SU-DHL-6 (cell line): ENCODE results near the gene GPR152.

ENCODE experiments used
- CTCF ChIP-seq: fragments of 200-600 bp; sonication (generic); IDR thresholded peaks from one replicate; pipeline ENCODE4 v1.5.1; 2017; ENCODE audit warnings: antibody characterized with exemption, mild to moderate bottlenecking, low read length, moderate library complexity; ENCODE audit not compliant: insufficient read depth, poor library complexity, severe bottlenecking
- EZH2phosphoT487 ChIP-seq: fragments of 200-600 bp; sonication (generic), shearing (Covaris generic); conservative IDR thresholded peaks from 2 replicates; pipeline ENCODE4 v1.6.1; 2018; ENCODE audit warnings: mild to moderate bottlenecking, antibody characterized with exemption, low read length, moderate library complexity, mixed read lengths

- no peak for TF ChIP-seq CTCF
- no peak for TF ChIP-seq EZH2phosphoT487
Measured at GRCh38 chr11:67421430-67422031, 31.0 kb downstream of the GPR152 start.
